A549 treated with ZK216348 at 1 μM for 4 hours (cell line): Measurements from ENCODE around the gene FBXO39. TPM values are rescaled to one million over a fixed set of nuclear protein-coding genes. Genes with fewer than 3 reads are reported as not detected.

Source experiments
- total RNA-seq: library from RNA; stranded (reverse); fragments of 200-300 nt; extraction: Qiagen RNA extraction; gene quantifications from 5 replicates; pipeline ENCODE4 v1.2.3, GENCODE V29; 2022; ENCODE audit warnings: low read depth

Gene FBXO39
- not detected in 5 replicates for total RNA-seq

DNA sequence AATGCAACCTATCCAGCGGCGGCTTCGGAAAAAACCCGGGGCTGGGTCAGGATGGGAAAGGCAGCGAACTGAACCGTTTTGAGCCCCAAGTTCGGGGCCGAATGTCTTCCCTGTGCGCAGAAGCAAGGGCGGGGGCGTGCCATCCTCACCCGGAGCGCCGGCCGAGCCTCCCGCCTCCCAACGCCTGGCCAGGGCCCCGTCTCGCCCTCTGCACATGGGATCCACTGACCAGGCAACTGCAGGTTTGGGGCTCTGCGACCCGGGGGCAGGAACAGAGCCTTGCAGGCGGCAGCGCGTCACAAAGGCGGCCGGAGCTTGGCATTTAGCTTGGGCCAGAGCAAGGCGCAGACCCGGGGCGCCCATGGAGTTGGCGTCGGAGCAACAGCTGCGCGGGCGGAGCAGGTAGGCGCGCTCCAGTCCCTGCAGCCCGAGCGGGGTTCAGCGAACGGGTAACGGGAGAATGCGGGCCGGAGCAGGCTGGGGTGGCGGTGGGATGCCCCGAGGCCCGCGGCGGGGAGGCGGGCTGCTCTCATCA lies at the start of gene FBXO39:
Gene FBXO39, plus strand, starts transcription at position 345 of the 535 bp plus-strand sequence. CDS start 3,654 bp downstream, outside the sequence.

DNA sequence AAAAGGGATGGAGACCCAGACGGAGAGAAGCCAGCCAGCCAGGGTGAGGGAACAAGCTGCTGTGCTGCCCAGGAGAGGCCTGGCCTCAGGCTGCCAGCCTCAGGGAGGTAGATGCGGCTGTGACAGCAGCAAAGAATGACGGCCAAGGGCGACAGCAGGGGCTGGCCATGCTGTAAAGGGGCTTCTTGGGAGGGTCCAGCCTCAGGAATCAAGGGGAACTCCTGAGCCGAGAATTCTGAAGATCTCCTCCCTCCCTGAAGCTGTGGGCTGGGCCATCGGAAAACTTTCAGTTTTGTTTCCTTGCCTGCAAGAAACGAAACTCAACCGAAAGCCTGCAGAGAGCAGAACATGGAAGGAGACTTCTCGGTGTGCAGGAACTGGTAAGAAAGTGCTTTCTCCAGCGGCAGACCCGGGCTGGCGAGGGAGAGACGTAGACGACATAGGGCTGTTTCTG lies 20.3 kb upstream of the FBXO39 start, which contains the start of gene XAF1:
Gene XAF1, plus strand, starts transcription at position 316 of the 454 bp plus-strand sequence. Its CDS starts 33 bp downstream, at position 349.

DNA sequence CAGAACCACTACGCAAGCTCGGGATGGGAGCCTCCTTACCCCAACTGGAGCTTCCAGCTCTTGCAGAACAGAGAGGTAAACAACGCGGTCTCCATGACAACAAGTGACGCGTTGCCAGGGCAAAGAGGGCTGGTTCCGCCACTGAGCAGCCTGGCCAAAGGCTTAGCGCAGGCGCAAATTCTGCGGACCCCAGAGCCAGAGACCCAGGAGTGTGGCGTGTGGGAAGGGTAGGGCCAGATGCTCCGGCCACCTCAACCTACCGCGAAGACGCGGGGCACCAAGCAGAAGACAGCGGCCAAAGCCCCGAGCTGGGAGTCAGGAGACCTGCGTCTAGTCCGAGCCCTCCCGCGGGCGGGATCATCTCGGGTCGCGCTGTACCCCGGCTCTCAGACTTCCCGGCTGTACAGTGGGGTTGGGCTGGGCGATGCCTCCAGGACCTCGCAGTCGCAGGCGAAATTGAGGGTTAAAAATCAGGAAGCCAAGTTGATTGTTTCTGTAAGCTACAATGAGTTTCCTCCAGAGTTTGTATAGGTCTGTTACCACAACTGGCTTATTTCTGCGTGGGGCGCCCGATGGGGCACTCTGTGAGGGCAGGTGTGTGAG lies 55.7 kb downstream of the FBXO39 start, which contains the start of gene TEKT1:
Gene TEKT1, minus strand, starts transcription at position 69 of the 603 bp plus-strand sequence. CDS start 1,353 bp downstream, outside the sequence.

Other genes starting within 250 kb of the FBXO39 start
- gene PITPNM3, start 219.7 kb upstream of the FBXO39 start, total RNA-seq: 1.8 to 3.0 TPM (median 2.2 TPM) in 5 replicates
- gene KIAA0753, start 135.5 kb upstream of the FBXO39 start, total RNA-seq: 14.4 to 20.8 TPM (median 18.3 TPM) in 5 replicates
- gene TXNDC17, start 135.2 kb upstream of the FBXO39 start, total RNA-seq: 346 to 556 TPM (median 427 TPM) in 5 replicates
- 22.3 to 32.6 TPM (median 28.9 TPM) in 5 replicates for gene MED31, start 124.6 kb upstream of the FBXO39 start, total RNA-seq
- gene C17orf100, start 124.5 kb upstream of the FBXO39 start, total RNA-seq: 1.6 to 3.1 TPM (median 2.9 TPM) in 5 replicates
- 0.11 to 0.40 TPM (median 0.20 TPM) in 4 of 5 replicates, not detected in the other for gene SLC13A5, start 62.8 kb upstream of the FBXO39 start, total RNA-seq
- gene XAF1, start 20.2 kb upstream of the FBXO39 start, total RNA-seq: 0.06 TPM in 1 of 5 replicates, not detected in the others
- gene TEKT1, start 55.5 kb downstream of the FBXO39 start, total RNA-seq: 0.12 to 0.21 TPM in 2 of 5 replicates, not detected in the others
- gene ALOX12, start 219.8 kb downstream of the FBXO39 start, total RNA-seq: not detected in 5 replicates
- 408 to 509 TPM (median 429 TPM) in 5 replicates for gene RNASEK, start 236.4 kb downstream of the FBXO39 start, total RNA-seq
- gene BCL6B, start 246.8 kb downstream of the FBXO39 start, total RNA-seq: not detected in 5 replicates